Measurements from ENCODE around the gene GPATCH8. TPM values are rescaled to one million over a fixed set of nuclear protein-coding genes. Genes with fewer than 3 reads are reported as not detected.

The GPATCH8 gene
- total and polyA plus RNA-seq, 10 donors = 4.8 to 66.3 (median 57.9) TPM

- DNase-seq = no peak
- Histone ChIP-seq H3K27me3 (replicated peaks in 1 of 7) (no peaks in the 10 kb centered on the region), H3K36me3 (peaks cover 0 to 36% (median 0%) of the 10 kb centered on the region in 6 donors), H3K27ac (no peak overlapping the region), H3K4me1 (peaks cover 0 to 13% (median 2%) of the 10 kb centered on the region in 6 donors), H3K4me3 (no peak overlapping the region), H3K9me3 (no peaks in the 10 kb centered on the region)
- WGBS, 5 donors = 86 to 90% (median 87%) methylated on average over 6 of the region's 6 CpGs
- intact Hi-C loops (cut with DNase I; ENCODE audit: low total_unique reads) = no loop called here
- TF ChIP-seq POLR2A (IDR thresholded peaks at IDR 0.05) (no peak), POLR2AphosphoS5 (IDR thresholded peaks at IDR 0.05) (no peak), CTCF (IDR thresholded peaks at IDR 0.05 in 8 of 11, conservative IDR thresholded peaks at IDR 0.05 in 3 of 11) (no peak)
These were observed 52.1 kb downstream of the GPATCH8 start for GRCh38 chr17:44451016-44451627.

- no peak for DNase-seq
- peaks cover 0 to 28% (median 2%) of the 10 kb centered on the region in 6 donors for H3K4me1 ChIP-seq
- 28 to 58% (median 38%) methylated on average over 1 of the region's 1 CpG for WGBS, 5 donors
- no peaks in the 10 kb centered on the region for H3K27me3 ChIP-seq (replicated peaks in 1 of 7)
- TF ChIP-seq CTCF (IDR thresholded peaks at IDR 0.05 in 8 of 11, conservative IDR thresholded peaks at IDR 0.05 in 3 of 11) (no peak), POLR2AphosphoS5 (IDR thresholded peaks at IDR 0.05) (no peak), POLR2A (IDR thresholded peaks at IDR 0.05) (no peak)
- no peak overlapping the region for H3K27ac ChIP-seq
- intact Hi-C loops (cut with DNase I; ENCODE audit: low total_unique reads) = no loop called here
- H3K4me3 ChIP-seq = no peak overlapping the region
- no peaks in the 10 kb centered on the region for H3K9me3 ChIP-seq
- peaks cover 0 to 17% (median 0%) of the 10 kb centered on the region in 6 donors for H3K36me3 ChIP-seq
These were observed 54.8 kb downstream of the GPATCH8 start for GRCh38 chr17:44448412-44448811.

- DNase-seq = no peak
- peaks cover 0 to 43% (median 15%) of the 10 kb centered on the region in 6 donors for H3K4me1 ChIP-seq
- H3K27ac ChIP-seq = no peak overlapping the region
- no peaks in the 10 kb centered on the region for H3K9me3 ChIP-seq
- TF ChIP-seq POLR2AphosphoS5 (IDR thresholded peaks at IDR 0.05) (no peak), CTCF (IDR thresholded peaks at IDR 0.05 in 8 of 11, conservative IDR thresholded peaks at IDR 0.05 in 3 of 11) (no peak), POLR2A (IDR thresholded peaks at IDR 0.05) (no peak)
- intact Hi-C loops (cut with DNase I; ENCODE audit: low total_unique reads) = no loop called here
- H3K27me3 ChIP-seq (replicated peaks in 1 of 7) = no peaks in the 10 kb centered on the region
- H3K36me3 ChIP-seq = peaks cover 0 to 14% (median 0%) of the 10 kb centered on the region in 6 donors
- WGBS, 5 donors = 94 to 99% (median 96%) methylated on average over 6 of the region's 6 CpGs
- H3K4me3 ChIP-seq = no peak overlapping the region
These were observed 58.5 kb downstream of the GPATCH8 start for GRCh38 chr17:44444735-44445105.

- no peak for DNase-seq
- no peaks in the 10 kb centered on the region for H3K9me3 ChIP-seq
- TF ChIP-seq POLR2A (IDR thresholded peaks at IDR 0.05) (no peak), CTCF (IDR thresholded peaks at IDR 0.05 in 8 of 11, conservative IDR thresholded peaks at IDR 0.05 in 3 of 11) (no peak), POLR2AphosphoS5 (IDR thresholded peaks at IDR 0.05) (no peak)
- intact Hi-C loops (cut with DNase I; ENCODE audit: low total_unique reads) = no loop called here
- no peak overlapping the region for H3K4me3 ChIP-seq
- 94 to 99% (median 96%) methylated on average over 3 of the region's 3 CpGs for WGBS, 5 donors
- peaks cover 0 to 14% (median 0%) of the 10 kb centered on the region in 6 donors for H3K36me3 ChIP-seq
- peaks cover 3 to 51% (median 28%) of the 10 kb centered on the region in 6 donors for H3K4me1 ChIP-seq
- H3K27me3 ChIP-seq (replicated peaks in 1 of 7) = no peaks in the 10 kb centered on the region
- no peak overlapping the region for H3K27ac ChIP-seq
These were observed 60.4 kb downstream of the GPATCH8 start for GRCh38 chr17:44442806-44443205.
